Esophagus (tissue), 2 donors: ENCODE measurements around the gene ARL8B. TPM values are rescaled to one million over a fixed set of nuclear protein-coding genes. Genes with fewer than 3 reads are reported as not detected.

ENCODE experiments used
- H3K27ac ChIP-seq, 2 donors: one replicate each; pipeline ENCODE4 v1.5.1; 2013; ENCODE audit warnings: low read depth in 2 of 2, mild to moderate bottlenecking in 2 of 2, inconsistent platforms in 1 of 2, low read length in 1 of 2, moderate library complexity in 1 of 2
- H3K27me3 ChIP-seq, 2 donors: one replicate each; pipeline ENCODE4 v1.6.1; 2013; ENCODE audit warnings: low read length in 2 of 2, control low read depth in 1 of 2, mild to moderate bottlenecking in 1 of 2; ENCODE audit not compliant: insufficient read depth in 2 of 2, control insufficient read depth in 1 of 2
- H3K36me3 ChIP-seq, 2 donors: one replicate each; pipeline ENCODE4 v1.6.1; 2013; ENCODE audit warnings: low read length in 1 of 2; ENCODE audit not compliant: control insufficient read depth in 2 of 2, insufficient read depth in 2 of 2
- H3K4me1 ChIP-seq, 2 donors: one replicate each; pipeline ENCODE4 v1.6.1; 2013; ENCODE audit warnings: low read length in 1 of 2; ENCODE audit not compliant: control insufficient read depth in 2 of 2, insufficient read depth in 2 of 2
- H3K4me3 ChIP-seq, 2 donors: one replicate each; pipeline ENCODE4 v1.5.1; 2013; ENCODE audit warnings: low read length in 2 of 2, mild to moderate bottlenecking in 2 of 2, low read depth in 1 of 2, moderate library complexity in 1 of 2
- H3K9me3 ChIP-seq, 2 donors: one replicate each; pipeline ENCODE4 v1.6.1; 2013; ENCODE audit warnings: mild to moderate bottlenecking in 2 of 2, low read depth in 1 of 2, low read length in 1 of 2, moderate library complexity in 1 of 2; ENCODE audit not compliant: control insufficient read depth in 2 of 2, insufficient read depth in 1 of 2
- WGBS, 2 donors: extraction: QIAGEN DNeasy Blood & Tissue Kit; methylation state at CpG; one replicate each; pipeline ENCODE4 v1.1.7; 2013; 5-methylcytosine and 5-hydroxymethylcytosine counted together
- polyA plus RNA-seq, 2 donors: library from polyadenylated mRNA; stranded (reverse); fragments of 200-250 nt; gene quantifications; one replicate each; pipeline ENCODE4 v1.2.3, GENCODE V29; 2013
- donor health status: healthy with polysubstance abuse.
- donor health status: Bipolar disorder and iron deficiency.

The ARL8B gene
- polyA plus RNA-seq, 2 donors, result 45.5 to 50.8 TPM

DNA sequence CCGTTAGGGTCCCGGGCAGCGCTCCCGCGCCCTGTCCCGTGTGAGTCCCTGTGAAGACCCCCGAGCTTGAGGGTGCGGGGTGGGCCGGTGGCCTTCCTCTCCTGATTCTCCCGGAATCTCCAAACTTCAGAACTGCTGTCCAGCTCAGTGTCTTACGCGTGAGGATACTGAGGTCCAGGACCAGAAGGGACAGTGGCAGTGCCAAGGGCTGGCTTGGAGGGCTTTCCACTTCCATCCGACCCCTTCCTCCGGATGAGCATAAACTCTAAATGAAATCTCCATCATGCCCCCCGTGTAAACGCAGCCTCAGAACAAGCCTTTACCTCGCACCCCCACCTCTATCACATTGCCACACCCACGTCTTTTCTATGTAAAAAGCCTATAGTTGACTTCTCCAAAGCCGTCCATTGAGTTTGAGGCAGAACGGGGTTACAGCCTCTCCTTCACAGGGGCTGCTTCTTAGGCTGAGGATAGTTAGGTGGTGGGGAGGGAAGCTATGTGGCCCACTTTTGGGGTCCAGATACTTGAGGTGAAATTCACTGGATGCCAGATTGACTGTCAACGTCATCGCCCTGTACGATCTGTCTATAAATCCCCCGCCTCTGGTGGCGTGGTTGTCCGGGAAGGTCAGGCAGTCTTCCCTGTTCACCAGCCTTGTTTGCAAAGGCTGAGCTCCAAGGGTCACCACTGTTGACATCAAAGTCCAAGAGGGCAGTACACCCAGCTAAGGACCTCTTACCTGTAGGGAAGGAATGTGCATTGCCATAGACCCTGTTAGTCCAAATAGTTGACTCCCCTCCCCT is 66.5 kb downstream of the ARL8B start:
- Histone ChIP-seq H3K9me3 (no peaks in the 10 kb centered on the region), H3K4me1 (peaks cover 0 to 7% of the 10 kb centered on the region in 2 donors), H3K36me3 (no peaks in the 10 kb centered on the region), H3K27ac (peak overlapping the region; percentile 95 to 98), H3K27me3 (no peaks in the 10 kb centered on the region), H3K4me3 (peak overlapping the region; percentile 89 to 98)
- 3 to 4% methylated on average over 26 of the region's 26 CpGs for WGBS, 2 donors

DNA sequence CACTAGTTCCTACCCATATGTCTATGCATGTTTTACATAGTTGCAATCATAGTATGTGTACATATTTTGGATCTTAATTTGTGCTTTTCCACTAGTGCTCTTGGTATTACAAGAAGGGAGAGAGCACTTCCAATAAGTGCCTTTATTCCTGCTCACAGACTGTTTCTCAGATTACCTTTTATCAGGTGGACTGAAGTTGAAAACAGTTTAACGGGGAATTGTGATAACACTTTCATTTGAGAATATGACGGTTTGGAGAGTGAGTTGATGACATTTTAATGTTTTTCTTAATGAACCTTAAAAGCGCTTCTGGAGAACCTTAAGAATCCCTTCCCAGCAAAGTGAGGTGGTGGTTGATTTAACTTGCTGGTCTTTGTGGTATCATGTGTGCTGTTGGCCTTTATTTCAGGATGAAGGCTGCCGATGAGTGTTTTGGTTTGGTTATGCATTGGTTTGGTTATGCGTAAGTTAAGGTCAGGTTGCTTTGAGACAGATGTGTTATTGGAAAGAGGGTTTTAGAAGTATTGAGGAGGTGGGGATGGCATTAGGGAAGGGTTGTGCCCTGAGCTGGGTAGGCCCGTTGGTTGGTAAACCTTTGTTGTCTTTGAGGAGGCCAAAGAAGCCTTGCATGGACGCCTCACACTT is 68.2 kb downstream of the ARL8B start:
- WGBS, 2 donors, result 69 to 74% methylated on average over 7 of the region's 7 CpGs
- peaks cover 0 to 7% of the 10 kb centered on the region in 2 donors for H3K4me1 ChIP-seq
- H3K9me3 ChIP-seq, result no peaks in the 10 kb centered on the region
- no peak overlapping the region for H3K27ac ChIP-seq
- H3K36me3 ChIP-seq, result peaks cover 0 to 2% of the 10 kb centered on the region in 2 donors
- no peaks in the 10 kb centered on the region for H3K27me3 ChIP-seq
- H3K4me3 ChIP-seq, result peak overlapping the region in 1 of 2 donors; percentile 30

DNA sequence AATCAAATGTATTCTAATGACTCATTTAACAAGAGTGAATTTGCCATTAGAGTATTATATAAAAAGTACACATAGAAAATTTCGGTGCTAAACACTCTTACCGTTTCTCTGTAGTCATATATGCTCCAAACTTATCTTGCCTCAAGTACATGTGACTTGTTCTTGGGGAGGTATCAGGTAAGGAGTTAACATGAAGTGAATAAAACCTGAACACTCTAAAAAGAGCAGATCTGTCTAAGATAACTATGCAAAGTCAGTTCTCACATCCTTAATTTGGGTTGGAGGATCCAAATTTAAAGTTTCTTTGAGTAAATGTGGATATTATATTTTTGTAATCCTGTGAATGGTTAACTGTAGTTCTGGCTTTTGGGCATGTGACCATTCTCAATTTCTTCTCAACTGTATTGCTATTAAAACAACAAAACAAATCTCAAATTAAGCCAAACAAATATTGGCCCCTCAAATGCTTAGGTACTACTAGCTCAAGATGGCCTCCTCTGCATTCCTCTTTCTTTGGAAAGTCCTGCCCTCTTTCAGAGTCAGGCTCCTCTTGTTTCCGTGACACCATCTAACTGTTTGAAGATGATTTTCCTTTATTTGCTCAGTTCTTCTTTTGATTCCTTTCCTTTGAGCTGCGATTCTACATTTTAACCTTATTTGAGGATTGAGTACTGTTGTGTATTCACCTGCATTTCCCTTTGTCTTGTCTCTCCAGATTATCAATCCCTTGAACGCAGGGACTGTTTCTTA is 69.6 kb downstream of the ARL8B start:
- 74 to 80% methylated on average over 5 of the region's 5 CpGs for WGBS, 2 donors
- Histone ChIP-seq H3K4me1 (peaks cover 0 to 11% of the 10 kb centered on the region in 2 donors), H3K27me3 (no peaks in the 10 kb centered on the region), H3K4me3 (no peak overlapping the region), H3K9me3 (no peaks in the 10 kb centered on the region), H3K27ac (no peak overlapping the region), H3K36me3 (peaks cover 0 to 2% of the 10 kb centered on the region in 2 donors)

DNA sequence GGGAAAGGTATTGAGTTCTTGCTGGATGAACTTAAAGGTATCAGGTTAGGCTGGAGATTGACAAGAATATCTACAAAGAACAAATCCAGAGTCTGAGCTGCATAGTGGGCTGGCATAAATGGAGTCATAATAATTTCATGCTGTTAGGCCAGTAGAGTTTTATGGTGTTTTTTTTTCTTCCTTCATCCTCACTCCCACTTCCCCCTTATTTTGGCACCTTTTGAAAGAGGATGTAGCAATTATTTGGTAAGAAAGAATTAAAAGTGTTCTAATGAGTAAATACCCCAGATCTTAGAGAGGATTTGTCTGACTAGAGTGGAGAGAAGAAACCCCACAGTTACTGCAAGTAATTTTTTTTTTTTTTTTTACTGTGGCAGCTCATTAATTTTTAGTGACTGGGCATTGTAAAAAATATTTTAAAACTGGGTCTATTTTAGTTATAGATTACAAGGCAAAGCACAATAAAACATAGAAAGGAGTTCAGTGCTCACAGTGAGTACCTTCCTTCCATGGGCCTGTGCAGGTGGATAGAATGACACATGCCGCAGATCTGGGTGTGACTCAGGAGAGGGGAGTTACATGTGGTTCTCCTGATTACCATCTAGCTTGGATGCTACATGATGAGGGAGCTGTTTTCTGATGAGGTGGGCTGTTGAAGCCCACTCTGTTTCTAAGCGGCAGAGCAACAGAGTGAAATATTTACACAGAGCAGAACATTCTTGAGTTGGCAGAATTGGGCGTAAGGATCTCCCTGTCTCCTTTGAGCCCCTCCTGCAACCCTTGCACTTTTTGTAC is 70.7 kb downstream of the ARL8B start:
- no peak overlapping the region for H3K4me3 ChIP-seq
- 84 to 90% methylated on average over 3 of the region's 3 CpGs for WGBS, 2 donors
- H3K27ac ChIP-seq, result no peak overlapping the region
- H3K27me3 ChIP-seq, result no peaks in the 10 kb centered on the region
- H3K9me3 ChIP-seq, result no peaks in the 10 kb centered on the region
- peaks cover 0 to 2% of the 10 kb centered on the region in 2 donors for H3K36me3 ChIP-seq
- peaks cover 0 to 11% of the 10 kb centered on the region in 2 donors for H3K4me1 ChIP-seq

DNA sequence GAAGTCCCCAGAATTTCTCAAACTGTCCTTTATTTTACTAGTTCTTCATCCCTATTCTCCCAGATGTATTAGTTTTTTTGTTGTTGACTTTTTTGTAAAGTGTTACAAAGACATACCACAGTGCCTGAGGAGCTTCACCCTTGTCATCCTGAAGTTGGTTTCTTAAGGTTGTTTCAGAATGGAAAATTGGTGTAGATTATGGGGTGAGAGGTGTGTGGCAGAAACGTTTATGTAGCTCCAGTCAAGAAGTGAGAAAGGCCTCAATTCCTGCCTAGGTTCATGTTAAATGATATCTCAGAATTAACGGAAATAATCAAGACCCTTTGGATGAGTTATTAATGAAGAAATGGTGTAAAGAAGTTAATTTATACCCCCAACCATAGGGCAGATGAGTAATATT is 72.2 kb downstream of the ARL8B start:
- Histone ChIP-seq H3K36me3 (peaks cover 0 to 2% of the 10 kb centered on the region in 2 donors), H3K4me1 (peaks cover 0 to 7% of the 10 kb centered on the region in 2 donors), H3K9me3 (no peaks in the 10 kb centered on the region), H3K27me3 (no peaks in the 10 kb centered on the region), H3K27ac (peak overlapping the region in 1 of 2 donors; percentile 66), H3K4me3 (no peak overlapping the region)
- 60 to 70% methylated on average over 2 of the region's 2 CpGs for WGBS, 2 donors

DNA sequence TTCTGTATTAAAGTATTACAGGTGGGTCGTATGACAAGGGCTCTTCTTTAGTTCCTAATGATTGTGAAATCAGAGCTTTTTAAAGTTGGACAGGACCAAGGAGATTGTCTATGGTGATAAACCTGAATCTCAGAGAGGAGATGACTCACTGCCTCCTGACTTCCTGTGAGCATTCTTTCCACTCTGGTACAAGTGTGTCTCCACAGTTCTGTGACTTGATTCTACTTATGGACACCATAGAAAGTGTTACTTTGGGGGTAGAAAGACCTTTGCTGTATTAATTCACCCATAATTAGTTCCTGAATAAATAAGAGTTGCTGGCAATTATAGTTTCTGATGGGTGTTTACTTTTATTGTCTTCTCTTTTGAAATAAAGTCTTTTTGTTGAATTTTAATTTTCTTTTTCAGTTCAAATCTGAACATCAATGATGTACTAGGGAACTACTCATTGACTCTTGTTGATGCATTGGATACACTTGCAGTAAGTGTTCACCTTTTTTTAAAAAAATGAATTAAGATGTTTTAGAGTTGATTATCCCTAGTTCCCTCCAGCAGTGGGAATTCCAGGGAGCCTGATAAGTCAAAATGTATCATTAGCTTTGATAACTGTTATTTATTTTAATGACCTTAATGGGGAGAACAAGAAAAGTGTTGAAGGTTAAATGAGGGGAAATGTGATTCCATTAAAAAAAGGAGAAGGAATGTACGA is 72.9 kb downstream of the ARL8B start:
- Histone ChIP-seq H3K4me3 (no peak overlapping the region), H3K27ac (peak overlapping the region in 1 of 2 donors; percentile 68), H3K27me3 (no peaks in the 10 kb centered on the region), H3K36me3 (peaks cover 0 to 2% of the 10 kb centered on the region in 2 donors), H3K4me1 (peaks cover 0 to 7% of the 10 kb centered on the region in 2 donors), H3K9me3 (no peaks in the 10 kb centered on the region)
- WGBS, 2 donors, result 47 to 59% methylated on average over 2 of the region's 2 CpGs

DNA sequence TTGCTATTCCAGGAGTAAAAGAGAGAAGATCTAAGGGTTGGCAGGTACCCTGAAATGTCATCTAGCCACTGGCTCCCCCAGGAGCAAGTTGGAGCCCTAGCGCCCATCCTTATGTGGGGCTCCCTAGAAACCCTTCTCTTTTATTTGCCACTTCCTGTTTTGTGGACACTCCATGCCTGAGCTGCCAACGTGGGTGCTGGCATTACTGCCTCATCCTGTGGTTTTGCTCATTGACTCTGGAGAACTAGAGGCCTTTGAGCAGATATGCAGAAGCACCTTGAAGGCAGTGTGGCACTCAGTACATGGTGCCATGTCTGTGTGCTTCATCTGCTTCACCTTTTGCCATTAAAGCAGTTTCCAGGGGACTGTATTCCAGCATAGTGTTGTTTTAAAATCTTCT is 73.5 kb downstream of the ARL8B start:
- WGBS, 2 donors, result 50 to 55% methylated on average over 2 of the region's 2 CpGs
- Histone ChIP-seq H3K9me3 (no peaks in the 10 kb centered on the region), H3K36me3 (peaks cover 0 to 2% of the 10 kb centered on the region in 2 donors), H3K4me3 (no peak overlapping the region), H3K4me1 (peaks cover 0 to 7% of the 10 kb centered on the region in 2 donors), H3K27me3 (no peaks in the 10 kb centered on the region), H3K27ac (peak overlapping the region; percentile 88 to 96)

DNA sequence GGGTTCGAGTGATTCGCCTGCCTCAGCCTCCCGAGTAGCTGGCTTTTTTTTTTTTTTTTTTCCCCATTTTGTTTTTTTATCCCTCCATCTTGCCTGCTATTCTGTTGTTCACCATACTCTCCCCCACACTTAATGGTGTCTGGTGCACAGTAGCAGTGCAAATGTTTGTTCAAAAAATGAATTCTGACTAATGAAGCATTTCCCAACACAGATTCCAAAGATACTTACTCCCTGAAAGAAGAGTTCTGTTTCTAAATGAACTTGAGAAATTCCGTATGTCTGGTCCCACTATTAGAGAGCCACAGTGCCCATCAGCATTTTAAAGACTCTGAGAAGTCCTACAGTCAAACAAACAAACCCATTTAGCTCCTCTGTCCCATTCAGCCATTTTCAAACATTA is 74.9 kb downstream of the ARL8B start:
- no peaks in the 10 kb centered on the region for H3K9me3 ChIP-seq
- H3K27ac ChIP-seq, result peak overlapping the region; percentile 91 to 96
- peak overlapping the region in 1 of 2 donors; percentile 7 for H3K4me3 ChIP-seq
- H3K4me1 ChIP-seq, result peaks cover 0 to 7% of the 10 kb centered on the region in 2 donors
- no peaks in the 10 kb centered on the region for H3K27me3 ChIP-seq
- H3K36me3 ChIP-seq, result peaks cover 0 to 2% of the 10 kb centered on the region in 2 donors
- WGBS, 2 donors, result 57 to 74% methylated on average over 4 of the region's 4 CpGs
